ENCODE measurements around the gene RAPGEF5.

DNA sequence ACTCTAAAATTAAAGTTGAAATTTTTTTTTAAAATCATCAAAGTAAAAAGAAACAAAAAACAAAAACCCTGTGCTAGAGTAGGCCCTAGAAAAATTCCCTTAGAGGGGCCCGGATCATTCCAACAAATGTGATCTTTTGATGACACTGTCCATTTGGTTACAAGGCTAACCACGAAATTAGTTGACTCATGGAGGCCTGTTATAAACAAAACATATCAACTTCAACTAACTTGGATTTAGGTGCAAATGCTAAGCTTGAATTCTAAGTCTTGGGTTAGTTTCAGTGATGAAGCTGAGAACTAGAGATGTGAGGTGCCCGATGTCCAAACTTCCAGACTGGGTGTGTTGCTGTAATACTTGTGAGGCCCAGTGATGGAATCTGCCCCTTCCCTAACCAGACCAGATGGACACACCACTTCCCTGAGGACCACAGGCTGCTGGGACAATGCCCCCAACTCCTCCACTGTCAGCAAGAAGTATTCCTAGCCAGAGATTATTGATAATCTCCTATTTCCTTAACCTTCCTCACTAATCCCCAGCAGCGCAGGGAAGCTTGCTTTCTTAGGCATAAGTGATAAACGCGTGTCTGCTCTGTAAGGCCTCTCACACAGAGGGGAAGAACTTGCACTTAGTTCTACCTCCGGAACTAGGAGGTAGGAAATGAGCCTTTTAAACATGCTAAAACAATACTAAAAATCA is 108.7 kb downstream of the RAPGEF5 start:
- TF ChIP-seq POLR2A (IDR thresholded peaks at IDR 0.05) = no peak
- TF ChIP-seq CTCF (IDR thresholded peaks at IDR 0.05) = no peak

Measured in thyroid gland (tissue), 4 donors.